ENCODE data around the gene D2HGDH. TPM values are rescaled to one million over a fixed set of nuclear protein-coding genes. Genes with fewer than 3 reads are reported as not detected.

D2HGDH gene
- total and polyA plus RNA-seq, 2 of the 8 experiments (the other 6 are each of a cell fraction or from before 2014, with no cell fraction given), result 3.4 to 8.1 TPM

- POLR2A ChIA-PET (ENCODE audit: partially characterized antibody), result interaction anchor here (0.7 to 10.7 kb wide), 7 partner anchors 8 to 96 kb away, joined by 3 to 64 read pairs (median 3); partner anchors contain the start of genes ATG4B, ING5 and THAP4
- no peak overlapping the region for H3K23ac ChIP-seq (ENCODE audit: insufficient read length)
- no peak overlapping the region for H3K27ac ChIP-seq (ENCODE audit: low read depth, low read length)
- peak overlapping the region; percentile 46 to 94 (median 64) for H3K4me3 ChIP-seq (ENCODE audit: extremely low read depth in 1 of 4, insufficient read depth in 2 of 4, low read depth in 3 of 4, low read length in 4 of 4)
- no peak overlapping the region for H2BK12ac ChIP-seq (ENCODE audit: low read depth, low read length)
- CTCF ChIA-PET (ENCODE audit: partially characterized antibody), result interaction anchor here (0.8 to 4.0 kb wide), 19 partner anchors 9 to 195 kb away, joined by 3 to 28 read pairs (median 4); partner anchors contain the start of genes DTYMK and ING5
- H3K56ac ChIP-seq (replicated peaks; ENCODE audit: insufficient read length, low read depth, low read length), result no peak overlapping the region
- no peak for TF ChIP-seq SIRT6 (IDR thresholded peaks at IDR 0.05; ENCODE audit: low read length)
- no peak for TF ChIP-seq KDM1A (IDR thresholded peaks at IDR 0.05; ENCODE audit: borderline replicate concordance, low read length)
- peaks cover 0 to 4% (median 3%) of the 10 kb centered on the region in 4 experiments; a peak in 4 of 7 replicates for H3K27me3 ChIP-seq (replicated peaks in 1 of 4; ENCODE audit: control insufficient read depth in 3 of 4, extremely low read depth in 1 of 4, insufficient read depth in 3 of 4, low read length in 3 of 4)
- H2BK20ac ChIP-seq (ENCODE audit: low read length), result peak overlapping the region; percentile 32; the same call in 1 of the 2 replicates
- H3K4me2 ChIP-seq (ENCODE audit: insufficient read depth in 1 of 2, low read depth in 2 of 2, low read length in 2 of 2), result peak overlapping the region; percentile 72 to 73
- H3K18ac ChIP-seq (ENCODE audit: extremely low read depth, low read length), result peak overlapping the region; percentile 32; the same call in 1 of the 2 replicates
- peak overlapping the region; percentile 70; the same call in 1 of the 2 replicates for H2AK5ac ChIP-seq (ENCODE audit: low read depth, low read length)
- FAIRE-seq (no peak), DNase-seq (ENCODE audit: low read depth in 1 of 2, low spot score in 2 of 2) (no peak)
- H3K79me1 ChIP-seq (ENCODE audit: low read depth, low read length), result peaks cover 2% of the 10 kb centered on the region; the same call in 1 of the 2 replicates
- H3K36me3 ChIP-seq (ENCODE audit: control insufficient read depth in 2 of 4, insufficient read depth in 4 of 4, low read length in 3 of 4), result no peaks in the 10 kb centered on the region
- H3K9ac ChIP-seq (replicated peaks in 1 of 4; ENCODE audit: extremely low read depth in 1 of 4, low read depth in 3 of 4, low read length in 3 of 4), result no peak overlapping the region; a peak in 1 of 7 replicates
- H3K9me3 ChIP-seq (ENCODE audit: insufficient read depth in 2 of 2, low read depth in 1 of 2, low read length in 1 of 2), result no peaks in the 10 kb centered on the region
- H2BK15ac ChIP-seq (ENCODE audit: low read length), result no peak overlapping the region
- H3K4ac ChIP-seq (replicated peaks; ENCODE audit: insufficient read length, low read depth, low read length), result peak overlapping the region; percentile 13
- H3K4me1 ChIP-seq (replicated peaks in 1 of 4; ENCODE audit: control insufficient read depth in 3 of 4, insufficient read depth in 4 of 4, low read length in 3 of 4), result peaks cover 0 to 6% (median 0%) of the 10 kb centered on the region in 4 experiments; a peak in 2 of 7 replicates
- no peak overlapping the region for H3K14ac ChIP-seq (ENCODE audit: insufficient read length)
- 0 out of 2 replicates have a peak overlapping the region, but pooled peaks have one; percentile 62 for H4K8ac ChIP-seq (ENCODE audit: extremely low read depth, insufficient read depth, low read length)
- H4K20me1 ChIP-seq (replicated peaks in 1 of 2; ENCODE audit: control insufficient read depth in 1 of 2, insufficient read depth in 2 of 2, low read length in 2 of 2), result peaks cover 0 to 5% of the 10 kb centered on the region in 2 experiments
- no peak overlapping the region for H2BK5ac ChIP-seq (ENCODE audit: low read depth, low read length)
- peaks cover 12% of the 10 kb centered on the region; the same call in 1 of the 2 replicates for H3K23me2 ChIP-seq (ENCODE audit: low read depth, low read length)
- H2BK120ac ChIP-seq (replicated peaks; ENCODE audit: low read depth, low read length), result no peak overlapping the region
- WGBS, 2 experiments (ENCODE audit: extremely low coverage in 1 of 2, insufficient coverage in 1 of 2, insufficient read length in 1 of 2, insufficient replicate concordance in 2 of 2, low coverage in 1 of 2, low lambda C conversion rate in 2 of 2, missing lambda C conversion rate in 1 of 2), result 84% methylated on average over 22 of the region's 23 CpGs; no CpG with 5 or more reads in 1 of the 2 experiments
- no peak overlapping the region for H4K5ac ChIP-seq (ENCODE audit: insufficient read length, low read depth, low read length)
- no peak overlapping the region for H4K91ac ChIP-seq (replicated peaks; ENCODE audit: insufficient read length, low read length)
- H2AFZ ChIP-seq (ENCODE audit: low read length), result 0 out of 2 replicates have a peak overlapping the region, but pooled peaks have one; percentile 61
- H3K79me2 ChIP-seq (ENCODE audit: control insufficient read depth in 1 of 2, insufficient read depth in 2 of 2, low read length in 2 of 2), result no peaks in the 10 kb centered on the region
Observed at GRCh38 chr2:241733391-241734207, 831 bp upstream of the D2HGDH start.
